Esophagus muscularis mucosa (tissue), 4 donors: ENCODE data around the gene VPS18.

Experiments
- EP300 ChIP-seq: sonication (generic); formaldehyde crosslinking; IDR thresholded peaks from one replicate; pipeline ENCODE4 v1.6.1; 2017; ENCODE audit warnings: antibody characterized with exemption
- POLR2A ChIP-seq: fragments of 450-650 bp; IDR thresholded peaks from one replicate; pipeline ENCODE4 v1.6.1; 2017; ENCODE audit warnings: antibody characterized with exemption, moderate library complexity, mild to moderate bottlenecking, low read depth
- POLR2AphosphoS5 ChIP-seq, 2 donors: sonication (generic); formaldehyde crosslinking; IDR thresholded peaks; one replicate each; pipeline ENCODE4 v1.6.1; 2017; ENCODE audit warnings: antibody characterized with exemption in 2 of 2
- TF ChIP-seq, protein P1 (sequence below), 3 experiments: fragments of 200-600 bp in 2 of 3; fragments of 450-650 bp in 1 of 3; sonication (generic) in 2 of 3; IDR thresholded peaks; one replicate each; pipeline ENCODE4 v1.5.1; 2017 to 2019; ENCODE audit warnings: antibody characterized with exemption in 3 of 3, mild to moderate bottlenecking in 2 of 3, moderate library complexity in 1 of 3

GRCh38 chr15:40942337-40942854 lies 48.1 kb downstream of the VPS18 start:
- TF ChIP-seq, protein P1, sequence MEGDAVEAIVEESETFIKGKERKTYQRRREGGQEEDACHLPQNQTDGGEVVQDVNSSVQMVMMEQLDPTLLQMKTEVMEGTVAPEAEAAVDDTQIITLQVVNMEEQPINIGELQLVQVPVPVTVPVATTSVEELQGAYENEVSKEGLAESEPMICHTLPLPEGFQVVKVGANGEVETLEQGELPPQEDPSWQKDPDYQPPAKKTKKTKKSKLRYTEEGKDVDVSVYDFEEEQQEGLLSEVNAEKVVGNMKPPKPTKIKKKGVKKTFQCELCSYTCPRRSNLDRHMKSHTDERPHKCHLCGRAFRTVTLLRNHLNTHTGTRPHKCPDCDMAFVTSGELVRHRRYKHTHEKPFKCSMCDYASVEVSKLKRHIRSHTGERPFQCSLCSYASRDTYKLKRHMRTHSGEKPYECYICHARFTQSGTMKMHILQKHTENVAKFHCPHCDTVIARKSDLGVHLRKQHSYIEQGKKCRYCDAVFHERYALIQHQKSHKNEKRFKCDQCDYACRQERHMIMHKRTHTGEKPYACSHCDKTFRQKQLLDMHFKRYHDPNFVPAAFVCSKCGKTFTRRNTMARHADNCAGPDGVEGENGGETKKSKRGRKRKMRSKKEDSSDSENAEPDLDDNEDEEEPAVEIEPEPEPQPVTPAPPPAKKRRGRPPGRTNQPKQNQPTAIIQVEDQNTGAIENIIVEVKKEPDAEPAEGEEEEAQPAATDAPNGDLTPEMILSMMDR (IDR thresholded peaks at IDR 0.05): no peak
- no peak for TF ChIP-seq POLR2A
- TF ChIP-seq EP300: no peak
- TF ChIP-seq POLR2AphosphoS5 (IDR thresholded peaks at IDR 0.05): no peak
